Activated naive CD8-positive, alpha-beta T cell treated with anti-CD3 and anti-CD28 coated beads, Interleukin-2, amount 10 ng/mL, durations not matched to agents 7 days and 5 days (primary cell): ENCODE data around the gene ZNF619. TPM values are rescaled to one million over a fixed set of nuclear protein-coding genes. Genes with fewer than 3 reads are reported as not detected.

ENCODE experiments used
- ATAC-seq: fragments of 150-1000 bp; cut with Tn5 transposase; one replicate; pipeline ENCODE4 v1.10.0; 2021; ENCODE audit warnings: low read depth, moderate library complexity
- POLR2A ChIA-PET: fragments of 350-600 bp; sonication (Branson Sonifier 250); formaldehyde crosslinking; loops from one replicate; lab custom pipeline; 2021; ENCODE audit warnings: antibody characterized with exemption; lab: Charles Lee
- DNase-seq: peaks from one replicate; pipeline ENCODE4 v3.0.0; 2021
- H3K27ac Mint-ChIP-seq: one replicate; pipeline ENCODE4 v1.8.0; 2022; ENCODE audit warnings: mild to moderate bottlenecking, mixed read lengths
- H3K27me3 Mint-ChIP-seq: one replicate; pipeline ENCODE4 v1.8.0; 2022; ENCODE audit warnings: mild to moderate bottlenecking, moderate library complexity, mixed read lengths
- H3K36me3 Mint-ChIP-seq: one replicate; pipeline ENCODE4 v1.8.0; 2021; ENCODE audit warnings: mild to moderate bottlenecking, mixed read lengths
- H3K4me1 Mint-ChIP-seq: one replicate; pipeline ENCODE4 v1.8.0; 2021; ENCODE audit warnings: mixed read lengths
- H3K4me3 Mint-ChIP-seq: one replicate; pipeline ENCODE4 v1.8.0; 2022; ENCODE audit warnings: mild to moderate bottlenecking, moderate library complexity, mixed read lengths
- H3K9me3 Mint-ChIP-seq: one replicate; pipeline ENCODE4 v1.8.0; 2021; ENCODE audit warnings: mixed read lengths
- total RNA-seq, 2 experiments: library from RNA; stranded (reverse); gene quantifications; one replicate each; pipeline ENCODE4 v1.2.3, GENCODE V29; 2021

ZNF619 gene
- total RNA-seq, 2 experiments from 2014 or later = 11.3 to 13.3 TPM

DNA sequence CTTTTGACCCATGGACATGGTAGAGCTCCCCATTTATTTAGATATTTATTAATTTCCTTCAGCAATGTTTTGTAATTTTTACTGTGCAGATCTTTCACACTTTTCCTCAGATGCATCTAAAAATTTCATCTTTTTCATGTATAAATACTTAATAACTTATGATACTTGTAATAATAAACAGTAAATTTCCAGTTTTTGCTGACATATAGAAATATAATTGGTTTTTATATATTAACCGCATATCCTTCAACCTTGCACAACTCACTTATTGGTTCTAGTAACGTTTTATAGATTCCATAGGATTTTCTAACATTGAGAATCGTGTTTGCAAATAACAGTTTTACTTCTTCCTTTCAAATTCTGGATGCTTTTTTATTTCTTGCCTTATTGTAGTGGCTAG lies 44.3 kb downstream of the ZNF619 start:
- no peaks in the 10 kb centered on the region for H3K9me3 Mint-ChIP-seq
- DNase-seq = no peak
- H3K4me1 Mint-ChIP-seq = peaks cover 18% of the 10 kb centered on the region
- H3K27ac Mint-ChIP-seq = no peak overlapping the region
- peaks cover 7% of the 10 kb centered on the region for H3K36me3 Mint-ChIP-seq
- H3K4me3 Mint-ChIP-seq = no peak overlapping the region
- POLR2A ChIA-PET = interaction anchor here (1.0 to 2.0 kb wide), 2 partner anchors 15 to 68 kb away, joined by 3 to 10 read pairs; partner anchors contain the start of gene ZNF620
- ATAC-seq = no peak
- no peaks in the 10 kb centered on the region for H3K27me3 Mint-ChIP-seq

DNA sequence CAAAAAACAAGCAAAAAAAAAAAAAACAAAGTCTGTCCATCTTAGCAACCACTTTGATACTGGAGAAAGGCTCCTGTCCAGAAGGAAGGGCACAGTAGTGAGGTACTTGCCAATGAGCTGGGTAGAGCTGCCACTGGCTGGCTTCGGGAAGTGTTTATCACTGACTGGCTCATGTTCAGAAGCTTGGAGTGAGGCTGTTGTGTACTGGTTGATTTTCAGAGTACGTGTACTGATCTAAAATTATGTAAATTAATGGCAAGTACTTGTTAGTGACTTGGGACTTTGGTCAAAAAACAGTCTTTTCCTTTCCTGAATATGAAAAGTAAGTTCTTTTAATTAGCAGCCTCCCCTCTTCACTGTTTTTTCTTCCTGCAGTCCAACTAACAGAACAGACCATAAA lies 46.9 kb downstream of the ZNF619 start:
- H3K4me3 Mint-ChIP-seq = peak overlapping the region; percentile 92
- H3K4me1 Mint-ChIP-seq = peaks cover 30% of the 10 kb centered on the region
- no peak overlapping the region for H3K27ac Mint-ChIP-seq
- H3K36me3 Mint-ChIP-seq = peaks cover 21% of the 10 kb centered on the region
- ATAC-seq = no peak
- POLR2A ChIA-PET = interaction anchor here (0.6 to 3.9 kb wide), 11 partner anchors 9 to 1427 kb away, joined by 3 to 25 read pairs (median 7); partner anchors contain the start of genes CTNNB1, EIF1B, RPL14 and ZNF619
- H3K27me3 Mint-ChIP-seq = no peaks in the 10 kb centered on the region
- DNase-seq = no peak
- H3K9me3 Mint-ChIP-seq = peaks cover 2% of the 10 kb centered on the region

DNA sequence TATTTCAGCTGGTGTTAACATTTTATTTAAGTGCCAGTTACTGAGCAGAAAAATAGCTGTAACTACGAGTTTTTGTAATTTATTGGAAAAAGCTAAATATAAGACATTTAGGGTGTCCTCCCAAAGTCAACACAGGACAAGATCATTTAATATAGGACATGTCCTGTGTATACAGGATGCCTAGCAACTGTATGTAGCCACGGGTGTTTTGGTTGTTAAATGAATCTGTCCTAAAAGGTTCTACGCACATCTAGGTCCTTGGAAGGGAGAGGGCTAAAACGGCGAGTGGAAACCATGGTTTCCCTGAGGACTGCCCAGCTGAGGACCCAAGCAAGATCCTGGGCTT lies 47.3 kb downstream of the ZNF619 start:
- H3K4me1 Mint-ChIP-seq = peaks cover 32% of the 10 kb centered on the region
- peak; percentile 23 for ATAC-seq
- H3K4me3 Mint-ChIP-seq = peak overlapping the region; percentile 92
- DNase-seq = no peak
- H3K9me3 Mint-ChIP-seq = peaks cover 2% of the 10 kb centered on the region
- H3K27ac Mint-ChIP-seq = peak overlapping the region; percentile 79
- peaks cover 24% of the 10 kb centered on the region for H3K36me3 Mint-ChIP-seq
- no peaks in the 10 kb centered on the region for H3K27me3 Mint-ChIP-seq
- POLR2A ChIA-PET = interaction anchor here (0.6 to 3.9 kb wide), 10 partner anchors 18 to 1427 kb away, joined by 3 to 25 read pairs (median 8); partner anchors contain the start of genes CTNNB1, EIF1B, RPL14 and ZNF619

DNA sequence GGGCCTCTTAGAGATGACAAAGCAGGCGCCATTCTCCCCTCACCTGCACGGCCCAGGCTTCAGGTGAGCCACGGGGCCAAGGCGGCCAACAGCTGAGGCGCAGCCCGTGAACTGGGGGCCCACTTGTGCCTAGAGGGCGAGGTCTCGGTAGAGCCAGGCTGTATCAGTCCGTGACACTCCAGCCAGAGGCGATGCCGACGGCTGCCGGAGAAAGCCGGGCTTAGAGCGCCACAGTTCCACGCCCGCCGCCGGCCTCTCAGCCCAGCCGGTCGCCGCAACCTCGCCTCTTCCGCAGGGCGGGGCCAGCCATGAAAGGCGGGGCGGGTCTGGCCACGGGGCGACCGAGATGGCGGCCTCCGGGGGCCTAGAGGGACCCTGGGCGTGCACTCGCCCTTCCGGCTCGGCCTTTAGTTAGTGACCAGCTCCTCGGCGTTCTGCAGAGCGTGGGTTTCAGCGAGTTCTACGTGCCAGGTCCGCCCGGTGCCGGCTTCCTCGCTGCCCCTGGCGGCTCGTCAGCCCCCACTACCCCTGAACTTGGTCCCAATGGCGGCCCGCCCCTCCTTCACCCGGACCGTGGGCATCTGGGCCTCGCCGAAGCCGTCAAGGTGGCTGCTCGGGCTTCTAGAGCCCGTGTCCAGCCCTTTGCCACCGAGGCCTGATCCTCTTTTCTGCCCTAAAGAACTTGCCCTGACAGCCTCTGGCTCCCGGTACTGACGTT lies 47.8 kb downstream of the ZNF619 start, which contains the start of gene ZNF621:
Gene ZNF621, plus strand, starts transcription at position 393 of the 718 bp plus-strand sequence. CDS start 881 bp downstream, outside the sequence.
- ATAC-seq = peak; percentile 95
- peak; percentile 92 for DNase-seq
- Mint-ChIP-seq H3K9me3 (peaks cover 2% of the 10 kb centered on the region), H3K4me1 (peaks cover 32% of the 10 kb centered on the region), H3K27ac (peak within 1 kb of the TSS; percentile 97), H3K4me3 (peak within 1 kb of the TSS; percentile 92), H3K27me3 (no peaks in the 10 kb centered on the region), H3K36me3 (peaks cover 28% of the 10 kb centered on the region)
- POLR2A ChIA-PET = interaction anchor here (1.3 to 3.9 kb wide), 8 partner anchors 19 to 675 kb away, joined by 3 to 25 read pairs (median 11); partner anchors contain the start of genes CTNNB1, EIF1B, RPL14 and ZNF619

DNA sequence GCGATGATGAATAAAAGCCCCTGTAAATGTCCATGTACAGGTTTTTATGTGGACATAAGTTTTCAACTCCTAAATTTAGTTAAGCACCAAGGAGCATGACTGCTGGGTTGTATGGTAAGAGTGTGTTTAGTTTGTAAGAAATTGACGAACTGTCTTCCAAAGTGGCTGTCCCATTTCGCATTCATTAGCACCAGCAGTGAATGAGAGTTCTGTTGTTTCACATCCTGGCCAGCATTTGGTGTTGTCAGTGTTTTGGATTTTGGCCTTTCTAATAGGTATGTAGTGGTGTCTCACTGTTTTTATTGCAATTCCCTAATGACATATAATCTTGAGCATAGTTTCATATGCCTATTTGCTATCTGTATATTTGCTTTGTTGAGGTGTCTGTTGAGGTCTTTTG lies 51.5 kb downstream of the ZNF619 start:
- Mint-ChIP-seq H3K36me3 (peaks cover 61% of the 10 kb centered on the region), H3K27ac (no peak overlapping the region), H3K27me3 (no peaks in the 10 kb centered on the region), H3K9me3 (peaks cover 11% of the 10 kb centered on the region), H3K4me3 (no peak overlapping the region), H3K4me1 (peaks cover 28% of the 10 kb centered on the region)
- POLR2A ChIA-PET = no interaction called here
- DNase-seq = no peak
- no peak for ATAC-seq

DNA sequence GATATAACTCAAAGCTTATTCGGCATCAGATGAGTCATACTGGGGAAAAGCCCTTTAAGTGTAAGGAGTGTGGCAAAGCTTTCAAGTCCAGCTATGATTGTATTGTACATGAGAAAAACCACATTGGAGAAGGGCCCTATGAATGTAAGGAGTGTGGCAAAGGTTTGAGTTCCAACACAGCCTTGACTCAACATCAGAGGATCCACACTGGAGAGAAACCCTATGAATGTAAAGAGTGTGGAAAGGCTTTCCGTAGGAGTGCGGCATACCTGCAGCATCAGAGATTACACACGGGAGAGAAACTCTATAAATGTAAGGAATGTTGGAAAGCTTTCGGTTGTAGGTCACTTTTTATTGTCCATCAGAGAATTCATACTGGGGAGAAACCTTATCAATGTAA lies 55.3 kb downstream of the ZNF619 start:
- Mint-ChIP-seq H3K4me1 (peaks cover 11% of the 10 kb centered on the region), H3K36me3 (peaks cover 87% of the 10 kb centered on the region), H3K27me3 (no peaks in the 10 kb centered on the region), H3K27ac (no peak overlapping the region), H3K4me3 (no peak overlapping the region), H3K9me3 (peaks cover 24% of the 10 kb centered on the region)
- POLR2A ChIA-PET = interaction anchor here (1.2 kb wide), 1 partner anchor 9 kb away, joined by 3 read pairs; no protein-coding TSS in a partner anchor
- ATAC-seq (no peak), DNase-seq (no peak)

DNA sequence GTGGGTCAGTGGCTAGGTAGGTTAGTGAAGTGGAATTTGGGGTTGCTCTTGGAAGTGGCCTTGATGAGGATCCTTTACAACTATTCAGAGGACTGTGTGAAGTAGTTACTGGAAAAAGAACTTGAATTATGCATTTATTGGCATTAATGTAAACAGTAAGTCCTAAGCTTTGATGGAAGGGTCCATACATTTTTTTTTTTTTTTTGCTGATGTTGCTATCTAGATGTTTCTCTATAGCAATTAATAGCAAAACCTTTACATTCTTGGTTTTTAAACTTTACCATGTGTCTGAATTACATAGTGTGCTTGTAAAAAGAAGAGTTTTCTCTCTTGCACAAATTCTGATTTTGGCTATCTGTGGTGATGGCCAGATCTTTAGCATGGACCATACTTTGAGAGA lies 57.4 kb downstream of the ZNF619 start:
- peaks cover 32% of the 10 kb centered on the region for H3K9me3 Mint-ChIP-seq
- H3K27ac Mint-ChIP-seq = no peak overlapping the region
- POLR2A ChIA-PET = no interaction called here
- no peaks in the 10 kb centered on the region for H3K4me1 Mint-ChIP-seq
- DNase-seq (no peak), ATAC-seq (no peak)
- no peaks in the 10 kb centered on the region for H3K27me3 Mint-ChIP-seq
- peaks cover 87% of the 10 kb centered on the region for H3K36me3 Mint-ChIP-seq
- H3K4me3 Mint-ChIP-seq = no peak overlapping the region

Other genes starting within 250 kb of the ZNF619 start
- 10 to 100 TPM; 35.1 to 38.3 TPM for gene EIF1B, start 167.4 kb upstream of the ZNF619 start, total RNA-seq
- not detected for gene ENTPD3, start 89.9 kb upstream of the ZNF619 start, total RNA-seq
- 1,000 to 10,000 TPM; 2,251 to 2,258 TPM for gene RPL14, start 19.8 kb upstream of the ZNF619 start, total RNA-seq
- 1 to 10 TPM; 4.5 to 7.2 TPM for gene ZNF620, start 28.9 kb downstream of the ZNF619 start, total RNA-seq
- gene ZNF621, start 47.8 kb downstream of the ZNF619 start, total RNA-seq = 10 to 100 TPM; 26.9 to 28.3 TPM